Stimulated activated CD8-positive, alpha-beta memory T cell treated with anti-CD3 and anti-CD28 coated beads, Interleukin-12 subunit alpha, Interleukin-12 subunit beta, amount 100 ng/mL, for 24 hours (primary cell): ENCODE data around the gene PHAF1.

ENCODE experiments used
- DNase-seq: peaks from one replicate; pipeline ENCODE4 v3.0.0-alpha.2; 2020; ENCODE audit errors: extremely low read depth

The PHAF1 gene

GRCh38 chr16:67163164-67163998, 53.6 kb downstream of the PHAF1 start:
- no peak for DNase-seq

GRCh38 chr16:67163999-67164558, 54.3 kb downstream of the PHAF1 start:
- no peak for DNase-seq

- no peak for DNase-seq
These were observed 54.9 kb downstream of the PHAF1 start, which contains the start of gene HSF4 for GRCh38 chr16:67164599-67165061. Gene HSF4 (plus strand): TSS chr16:67164745. CDS start chr16:67164812, 67 bp downstream.

- DNase-seq: no peak
These were observed 55.7 kb downstream of the PHAF1 start for GRCh38 chr16:67165121-67166078.

- no peak for DNase-seq
These were observed 56.4 kb downstream of the PHAF1 start for GRCh38 chr16:67166110-67166547.

- DNase-seq: no peak
These were observed 56.9 kb downstream of the PHAF1 start for GRCh38 chr16:67166598-67167168.

GRCh38 chr16:67167588-67167987, 57.8 kb downstream of the PHAF1 start:
- DNase-seq: no peak

GRCh38 chr16:67169011-67169451, 59.3 kb downstream of the PHAF1 start:
- no peak for DNase-seq

- no peak for DNase-seq
These were observed 60.0 kb downstream of the PHAF1 start for GRCh38 chr16:67169642-67170167.

GRCh38 chr16:67170168-67170948, 60.6 kb downstream of the PHAF1 start, which contains the start of gene NOL3:
Gene NOL3 (plus strand): TSS chr16:67170538.
- no peak for DNase-seq

- DNase-seq: no peak
These were observed 61.4 kb downstream of the PHAF1 start for GRCh38 chr16:67170949-67171649.

GRCh38 chr16:67173323-67173722, 63.6 kb downstream of the PHAF1 start:
- no peak for DNase-seq

- DNase-seq: no peak
These were observed 64.3 kb downstream of the PHAF1 start for GRCh38 chr16:67173808-67174705.

- no peak for DNase-seq
These were observed 65.0 kb downstream of the PHAF1 start for GRCh38 chr16:67174706-67175231.

- no peak for DNase-seq
These were observed 66.9 kb downstream of the PHAF1 start for GRCh38 chr16:67176662-67177061.

- no peak for DNase-seq
These were observed 68.3 kb downstream of the PHAF1 start for GRCh38 chr16:67177743-67178699.

GRCh38 chr16:67179421-67180080, 69.8 kb downstream of the PHAF1 start:
- no peak for DNase-seq
